ENCODE data around the gene LNP1. TPM values are rescaled to one million over a fixed set of nuclear protein-coding genes. Genes with fewer than 3 reads are reported as not detected.

Gene LNP1
- total RNA-seq, 1 donor from 2014 or later, result 1.9 TPM

- ATAC-seq (no peak), DNase-seq (no peak)
- no peak overlapping the region for H3K27ac ChIP-seq
- H3K4me1 ChIP-seq, result no peaks in the 10 kb centered on the region
- no peak overlapping the region for H3K4me3 ChIP-seq
- intact Hi-C loops (cut with DNase I), result no loop called here
- no peaks in the 10 kb centered on the region for H3K9me3 ChIP-seq
- TF ChIP-seq, protein P1, sequence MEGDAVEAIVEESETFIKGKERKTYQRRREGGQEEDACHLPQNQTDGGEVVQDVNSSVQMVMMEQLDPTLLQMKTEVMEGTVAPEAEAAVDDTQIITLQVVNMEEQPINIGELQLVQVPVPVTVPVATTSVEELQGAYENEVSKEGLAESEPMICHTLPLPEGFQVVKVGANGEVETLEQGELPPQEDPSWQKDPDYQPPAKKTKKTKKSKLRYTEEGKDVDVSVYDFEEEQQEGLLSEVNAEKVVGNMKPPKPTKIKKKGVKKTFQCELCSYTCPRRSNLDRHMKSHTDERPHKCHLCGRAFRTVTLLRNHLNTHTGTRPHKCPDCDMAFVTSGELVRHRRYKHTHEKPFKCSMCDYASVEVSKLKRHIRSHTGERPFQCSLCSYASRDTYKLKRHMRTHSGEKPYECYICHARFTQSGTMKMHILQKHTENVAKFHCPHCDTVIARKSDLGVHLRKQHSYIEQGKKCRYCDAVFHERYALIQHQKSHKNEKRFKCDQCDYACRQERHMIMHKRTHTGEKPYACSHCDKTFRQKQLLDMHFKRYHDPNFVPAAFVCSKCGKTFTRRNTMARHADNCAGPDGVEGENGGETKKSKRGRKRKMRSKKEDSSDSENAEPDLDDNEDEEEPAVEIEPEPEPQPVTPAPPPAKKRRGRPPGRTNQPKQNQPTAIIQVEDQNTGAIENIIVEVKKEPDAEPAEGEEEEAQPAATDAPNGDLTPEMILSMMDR (IDR thresholded peaks at IDR 0.05), result no peak
- peaks cover 61% of the 10 kb centered on the region for H3K36me3 ChIP-seq
- H3K27me3 ChIP-seq, result no peaks in the 10 kb centered on the region
These were observed 42.3 kb upstream of the LNP1 start for GRCh38 chr3:100359035-100359434.

GRCh38 chr3:100360757-100361496 is 40.4 kb upstream of the LNP1 start:
- Histone ChIP-seq H3K4me3 (no peak overlapping the region), H3K27ac (no peak overlapping the region), H3K9me3 (no peaks in the 10 kb centered on the region), H3K27me3 (no peaks in the 10 kb centered on the region), H3K36me3 (peaks cover 55% of the 10 kb centered on the region), H3K4me1 (no peaks in the 10 kb centered on the region)
- TF ChIP-seq, protein P1 (IDR thresholded peaks at IDR 0.05), result no peak
- intact Hi-C loops (cut with DNase I), result no loop called here
- DNase-seq (no peak), ATAC-seq (no peak)

DNA sequence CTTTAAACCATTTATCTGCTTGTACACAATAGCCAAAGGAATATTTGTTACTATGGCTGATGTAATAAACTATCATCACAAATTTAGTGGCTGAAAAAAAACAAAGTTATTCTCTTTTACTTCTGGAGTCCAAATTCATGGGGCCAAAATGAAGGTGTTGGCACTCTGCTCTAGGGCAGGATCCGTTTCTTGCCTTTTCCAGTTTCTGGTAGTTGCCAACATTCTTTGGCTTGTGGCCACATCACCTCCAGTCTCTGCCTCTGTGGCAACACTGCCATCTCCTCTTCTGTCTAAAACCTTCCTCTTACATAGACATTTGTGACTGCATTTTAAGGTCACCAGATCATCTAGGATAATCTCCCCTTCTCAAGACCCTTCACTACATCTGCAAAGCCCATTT is 39.4 kb upstream of the LNP1 start:
- Histone ChIP-seq H3K4me3 (no peak overlapping the region), H3K4me1 (no peaks in the 10 kb centered on the region), H3K27me3 (no peaks in the 10 kb centered on the region), H3K27ac (no peak overlapping the region), H3K36me3 (peaks cover 56% of the 10 kb centered on the region), H3K9me3 (no peaks in the 10 kb centered on the region)
- DNase-seq, result no peak
- ATAC-seq, result no peak
- TF ChIP-seq, protein P1 (IDR thresholded peaks at IDR 0.05), result no peak
- intact Hi-C loops (cut with DNase I), result no loop called here

- Histone ChIP-seq H3K4me3 (no peak overlapping the region), H3K27me3 (no peaks in the 10 kb centered on the region), H3K27ac (no peak overlapping the region), H3K9me3 (no peaks in the 10 kb centered on the region), H3K36me3 (peaks cover 67% of the 10 kb centered on the region), H3K4me1 (no peaks in the 10 kb centered on the region)
- no peak for DNase-seq
- TF ChIP-seq, protein P1 (IDR thresholded peaks at IDR 0.05), result no peak
- intact Hi-C loops (cut with DNase I), result no loop called here
- no peak for ATAC-seq
These were observed 36.9 kb upstream of the LNP1 start for GRCh38 chr3:100364421-100364820.

- TF ChIP-seq, protein P1 (IDR thresholded peaks at IDR 0.05), result no peak
- H3K27me3 ChIP-seq, result no peaks in the 10 kb centered on the region
- H3K36me3 ChIP-seq, result peaks cover 64% of the 10 kb centered on the region
- intact Hi-C loops (cut with DNase I), result no loop called here
- DNase-seq, result no peak
- no peak overlapping the region for H3K4me3 ChIP-seq
- no peak for ATAC-seq
- no peak overlapping the region for H3K27ac ChIP-seq
- H3K9me3 ChIP-seq, result no peaks in the 10 kb centered on the region
- H3K4me1 ChIP-seq, result no peaks in the 10 kb centered on the region
These were observed 34.9 kb upstream of the LNP1 start for GRCh38 chr3:100366424-100366823.
